A204.1 (cell line): Measurements from ENCODE around the gene DGKZ.
"Not testable (repeated sequence)": the region's sequence is repeated elsewhere in the genome, so short reads cannot be mapped to it uniquely, and the experiment has no call there.

Experiments used
- FAIRE-seq: peaks from 2 replicates; lab custom pipeline; 2012; peaks lifted over from hg19 to GRCh38; lab: Jason Lieb, UNC

The DGKZ gene, protein sequence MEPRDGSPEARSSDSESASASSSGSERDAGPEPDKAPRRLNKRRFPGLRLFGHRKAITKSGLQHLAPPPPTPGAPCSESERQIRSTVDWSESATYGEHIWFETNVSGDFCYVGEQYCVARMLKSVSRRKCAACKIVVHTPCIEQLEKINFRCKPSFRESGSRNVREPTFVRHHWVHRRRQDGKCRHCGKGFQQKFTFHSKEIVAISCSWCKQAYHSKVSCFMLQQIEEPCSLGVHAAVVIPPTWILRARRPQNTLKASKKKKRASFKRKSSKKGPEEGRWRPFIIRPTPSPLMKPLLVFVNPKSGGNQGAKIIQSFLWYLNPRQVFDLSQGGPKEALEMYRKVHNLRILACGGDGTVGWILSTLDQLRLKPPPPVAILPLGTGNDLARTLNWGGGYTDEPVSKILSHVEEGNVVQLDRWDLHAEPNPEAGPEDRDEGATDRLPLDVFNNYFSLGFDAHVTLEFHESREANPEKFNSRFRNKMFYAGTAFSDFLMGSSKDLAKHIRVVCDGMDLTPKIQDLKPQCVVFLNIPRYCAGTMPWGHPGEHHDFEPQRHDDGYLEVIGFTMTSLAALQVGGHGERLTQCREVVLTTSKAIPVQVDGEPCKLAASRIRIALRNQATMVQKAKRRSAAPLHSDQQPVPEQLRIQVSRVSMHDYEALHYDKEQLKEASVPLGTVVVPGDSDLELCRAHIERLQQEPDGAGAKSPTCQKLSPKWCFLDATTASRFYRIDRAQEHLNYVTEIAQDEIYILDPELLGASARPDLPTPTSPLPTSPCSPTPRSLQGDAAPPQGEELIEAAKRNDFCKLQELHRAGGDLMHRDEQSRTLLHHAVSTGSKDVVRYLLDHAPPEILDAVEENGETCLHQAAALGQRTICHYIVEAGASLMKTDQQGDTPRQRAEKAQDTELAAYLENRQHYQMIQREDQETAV

DNA sequence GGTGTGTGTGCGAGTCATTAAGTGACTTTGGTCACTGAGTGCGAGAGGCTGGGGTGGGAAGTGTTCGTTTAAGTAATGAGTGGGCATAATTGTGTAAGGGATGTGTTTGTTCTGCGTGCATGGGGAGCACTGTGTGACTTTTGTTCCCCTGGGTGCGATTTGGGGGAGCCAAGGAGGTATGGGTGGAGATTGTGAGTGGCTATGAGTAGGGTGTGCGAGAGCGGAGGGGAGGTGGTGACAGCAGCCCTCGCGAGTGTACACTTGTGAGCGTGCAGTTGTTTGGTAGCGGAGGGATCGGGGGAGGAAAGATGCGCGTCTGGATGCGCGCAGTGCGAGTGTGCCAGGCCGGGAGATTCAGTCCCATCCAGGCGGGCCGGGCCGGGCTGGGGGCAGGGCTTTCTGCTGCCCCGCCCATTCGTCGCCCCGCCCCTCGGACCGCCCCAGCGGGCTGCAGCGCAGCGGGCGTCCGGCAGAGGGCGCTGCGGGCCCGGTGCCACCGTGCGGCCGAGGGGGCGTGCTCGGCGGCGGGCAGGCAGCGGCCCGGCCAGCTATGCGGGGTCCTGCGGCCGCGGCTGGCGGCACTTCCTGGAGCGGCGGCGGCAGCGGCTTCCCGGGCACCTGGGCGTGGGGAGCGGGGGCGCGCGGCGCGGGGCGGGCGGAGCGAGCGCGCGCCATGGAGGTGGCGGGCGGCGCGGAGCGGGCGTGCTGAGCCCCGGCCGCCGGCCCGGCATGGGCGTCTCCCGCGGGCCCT, at the start of gene DGKZ:
DGKZ (plus strand) TSS at position 578 of the 751 bp plus-strand sequence. CDS start 197 bp downstream, outside the sequence.
- FAIRE-seq, result no peak

DNA sequence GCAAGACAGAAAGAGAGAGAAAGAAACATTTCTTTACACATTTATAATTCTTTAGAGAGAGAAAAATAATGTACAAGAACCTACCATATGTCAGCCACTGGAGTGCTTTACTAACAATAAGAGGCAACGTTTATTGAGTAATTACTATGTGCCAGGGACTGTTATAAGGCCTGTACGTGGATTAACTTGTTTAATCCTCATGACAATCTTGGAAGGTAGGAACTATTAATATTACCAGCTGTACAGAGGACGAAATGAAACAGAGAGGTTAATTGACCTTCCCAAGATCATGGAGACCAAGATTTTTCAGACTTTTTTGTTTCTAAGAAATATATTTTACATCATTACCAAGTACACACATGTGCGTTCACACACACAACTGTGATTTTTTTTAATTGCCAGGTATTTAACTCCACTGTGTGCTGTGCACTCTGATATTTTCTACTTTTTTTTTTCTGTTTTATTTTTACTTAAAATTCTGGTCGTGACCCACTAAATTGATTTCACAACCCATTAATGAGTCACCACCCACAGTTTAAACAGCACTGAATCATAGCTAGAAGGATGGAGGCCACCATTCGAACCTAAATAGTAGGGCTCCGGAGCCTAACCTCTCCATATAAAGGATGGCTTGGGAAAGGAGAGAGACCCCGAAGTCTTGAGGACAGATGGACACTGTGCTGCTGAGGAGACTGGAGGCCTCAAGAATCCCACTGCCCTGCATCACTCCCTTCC, 48.4 kb upstream of the DGKZ start:
- FAIRE-seq, result no peak

DNA sequence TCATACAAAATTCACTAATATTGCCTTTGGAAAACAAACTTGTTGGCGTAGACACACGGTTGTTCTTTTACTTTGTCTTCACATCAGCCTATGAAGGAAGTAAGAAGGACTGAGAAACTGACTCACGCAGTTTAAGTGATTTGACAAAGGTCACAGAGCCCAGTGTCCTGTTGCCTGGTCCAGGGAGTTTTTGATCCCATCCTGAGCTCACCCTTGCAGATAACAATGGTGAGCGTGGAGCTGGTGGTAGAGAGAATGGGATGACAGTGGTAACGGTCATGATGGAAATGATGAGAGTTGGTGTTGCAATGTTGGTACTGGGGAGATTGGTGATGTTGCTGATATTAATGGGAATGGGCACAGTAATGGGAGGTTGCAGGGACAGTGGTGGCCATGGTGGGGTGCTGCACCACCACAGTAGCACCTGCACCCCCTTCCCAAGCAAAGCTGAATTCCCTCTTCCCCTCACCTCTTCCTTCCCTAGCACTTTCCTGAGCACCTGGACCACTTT, 47.8 kb upstream of the DGKZ start:
- FAIRE-seq, result no peak

DNA sequence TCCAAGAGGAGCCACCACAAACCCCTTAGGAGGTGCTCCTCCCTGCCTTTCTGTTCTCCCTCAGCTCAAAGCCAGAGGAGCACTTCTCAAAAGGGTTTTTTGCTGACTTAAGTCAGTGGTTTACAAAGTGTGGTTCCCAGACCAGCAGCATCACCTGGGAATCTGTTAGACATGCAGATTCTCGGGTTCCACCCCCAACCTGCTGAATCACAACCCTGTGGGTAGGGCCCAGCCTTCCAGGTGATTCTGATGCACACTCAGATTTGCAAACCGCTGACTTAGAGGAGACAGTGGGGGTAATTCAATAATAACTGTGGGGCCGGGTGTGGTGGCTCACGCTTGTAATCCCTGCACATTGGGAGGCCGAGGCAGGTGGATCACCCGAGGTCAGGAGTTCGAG, 47.0 kb upstream of the DGKZ start:
- FAIRE-seq, result no peak

DNA sequence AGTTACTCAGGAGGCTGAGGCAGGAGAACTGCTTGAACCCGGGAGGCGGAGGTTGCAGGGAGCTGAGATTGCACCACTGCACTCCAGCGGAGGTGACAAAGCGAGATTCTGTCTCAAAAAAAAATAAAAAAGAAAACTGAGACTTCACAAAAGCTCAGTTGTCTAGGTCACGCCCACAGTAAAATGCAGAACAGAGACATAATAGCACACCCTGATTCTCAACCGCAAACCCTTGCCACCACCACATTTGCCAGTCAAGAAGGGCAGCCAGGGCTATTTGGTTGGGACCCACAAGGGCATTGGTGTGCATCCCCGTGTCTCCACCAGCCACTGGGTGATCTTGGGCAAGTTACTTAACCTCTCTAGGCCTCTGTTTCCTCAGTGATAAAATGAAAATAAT, 44.4 kb upstream of the DGKZ start:
- no peak for FAIRE-seq

DNA sequence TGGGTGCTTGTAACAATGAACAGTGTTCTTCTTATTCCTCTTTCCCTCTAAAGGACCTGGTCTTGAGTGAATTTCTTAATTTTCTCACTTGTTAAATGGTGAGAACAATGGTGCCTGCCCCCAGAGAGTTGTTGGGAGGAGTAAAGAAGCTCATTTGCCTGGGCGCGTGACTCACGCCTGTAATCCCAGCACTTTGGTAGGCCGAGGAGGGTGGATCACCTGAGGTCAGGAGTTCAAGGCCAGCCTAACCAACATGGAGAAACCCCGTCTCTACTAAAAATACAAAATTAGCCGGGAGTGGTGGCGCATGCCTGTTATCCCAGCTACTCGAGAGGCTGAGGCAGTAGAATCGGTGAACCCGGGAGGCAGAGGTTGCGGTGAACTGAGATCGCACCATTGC, 43.2 kb upstream of the DGKZ start:
- not testable (repeated sequence) for FAIRE-seq

DNA sequence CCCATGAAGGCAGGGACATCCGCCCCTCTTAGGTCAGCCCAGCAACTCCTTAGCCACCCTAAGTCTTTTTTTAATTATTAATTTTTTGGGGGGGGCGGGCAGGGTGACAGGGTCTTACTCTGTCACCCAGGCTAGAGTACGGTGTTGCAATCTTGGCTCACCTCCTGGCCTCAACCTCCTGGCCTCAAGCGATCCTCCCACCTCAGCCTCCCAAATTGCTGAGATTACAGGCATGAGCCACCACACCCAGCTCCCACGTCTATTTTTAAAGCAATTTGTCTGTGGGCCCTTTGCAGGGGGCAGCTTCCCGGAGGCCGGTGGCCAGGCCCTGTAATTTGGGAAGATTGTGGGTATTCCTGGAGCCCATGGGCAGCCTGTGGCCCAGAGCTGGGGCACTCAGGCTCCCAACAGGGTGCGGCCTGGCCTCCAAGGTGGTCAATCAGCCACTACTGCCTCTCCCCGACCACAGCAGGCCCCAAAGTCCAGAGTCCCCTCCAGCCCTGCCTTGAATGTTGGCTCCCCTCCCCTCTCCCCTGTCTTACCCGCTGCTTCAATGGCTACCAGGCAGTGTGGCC, 42.6 kb upstream of the DGKZ start:
- no peak for FAIRE-seq

DNA sequence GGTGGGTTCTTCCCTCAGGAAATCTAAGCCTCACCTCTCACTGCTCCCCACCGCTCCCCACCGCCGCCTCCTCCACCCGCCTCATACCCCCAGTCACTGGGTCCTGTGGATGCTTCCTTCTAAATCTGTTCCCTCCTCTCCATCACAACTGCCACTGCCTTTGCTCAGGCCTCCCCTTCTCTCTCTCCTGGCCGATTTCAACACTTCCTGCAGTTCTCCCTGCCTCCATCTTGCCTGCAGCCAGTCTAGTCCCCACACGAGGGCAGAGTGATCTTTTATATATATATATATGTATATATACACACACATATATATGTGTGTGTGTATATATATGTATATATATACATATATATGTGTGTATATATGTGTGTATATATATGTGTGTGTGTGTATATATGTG, 42.0 kb upstream of the DGKZ start:
- no peak for FAIRE-seq

DNA sequence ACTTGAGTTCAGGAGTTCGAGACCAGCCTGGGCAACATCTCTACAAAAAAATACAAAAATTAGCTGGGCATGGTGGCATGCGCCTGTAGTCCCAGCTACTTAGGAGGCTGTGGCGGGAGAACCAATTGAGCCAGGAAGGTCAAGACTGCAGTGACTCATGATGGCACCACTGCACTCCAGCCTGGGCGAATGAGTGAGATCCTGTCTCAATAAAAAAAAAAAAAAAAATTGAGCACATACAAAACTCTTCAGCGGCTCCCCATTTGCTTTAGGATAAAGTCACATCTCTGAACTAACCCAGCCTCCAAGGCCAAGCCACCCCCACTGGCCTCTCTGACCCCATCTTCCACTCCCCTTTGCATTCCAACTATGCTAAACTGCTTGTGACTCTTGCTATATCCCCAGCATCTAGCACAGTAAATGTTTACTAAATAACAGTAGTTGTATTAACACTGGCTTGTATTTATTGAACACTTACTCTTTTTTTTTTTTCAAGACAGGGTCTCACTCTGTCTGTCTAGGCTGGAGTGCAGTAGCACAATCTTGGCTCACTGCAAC, 40.9 kb upstream of the DGKZ start:
- FAIRE-seq, result no peak

DNA sequence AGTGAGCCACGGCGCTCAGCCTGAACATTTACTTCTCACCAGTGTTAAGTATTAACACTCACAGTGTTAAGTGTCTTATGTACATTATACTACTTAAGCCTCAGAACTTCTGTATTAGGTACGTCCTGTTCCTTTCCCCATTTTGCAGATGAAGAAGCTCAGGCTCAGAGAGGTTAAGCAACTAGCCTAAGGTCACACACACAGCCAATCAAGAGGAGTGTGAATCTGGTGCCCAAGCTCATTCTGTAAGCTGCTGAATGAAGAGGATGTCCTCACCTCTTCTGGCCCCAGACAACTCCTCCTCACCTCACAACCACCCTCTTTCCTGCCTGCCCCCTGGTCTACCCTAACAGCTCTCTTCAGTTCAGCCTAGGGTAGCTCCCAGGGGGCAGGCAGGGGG, 39.9 kb upstream of the DGKZ start:
- FAIRE-seq, result no peak

DNA sequence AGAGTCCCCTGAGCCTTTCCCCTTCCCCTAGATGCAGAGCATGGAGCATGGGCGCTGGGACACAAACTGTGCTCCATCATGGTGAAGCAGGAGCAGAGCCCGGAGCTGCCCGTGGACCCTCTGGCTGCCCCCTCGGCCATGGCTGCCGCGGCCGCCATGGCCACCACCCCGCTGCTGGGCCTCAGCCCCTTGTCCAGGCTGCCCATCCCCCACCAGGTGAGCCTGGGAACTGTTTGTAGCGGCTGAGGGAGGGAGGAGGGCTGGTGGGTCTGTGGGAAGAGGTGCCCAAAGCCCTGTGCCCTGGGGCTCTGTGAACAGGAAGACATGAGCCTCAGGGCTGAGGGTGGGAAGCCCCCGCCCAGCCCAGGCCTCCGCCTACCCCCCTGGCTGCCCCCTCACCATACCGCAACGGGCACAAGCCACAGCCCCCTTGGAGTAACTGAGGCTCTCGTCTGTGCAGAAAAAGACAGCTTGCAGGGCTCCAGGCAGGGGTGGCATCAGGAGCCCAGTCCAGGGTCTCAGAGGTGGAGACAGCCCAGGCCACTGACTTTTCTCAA, 39.4 kb upstream of the DGKZ start:
- FAIRE-seq, result no peak

DNA sequence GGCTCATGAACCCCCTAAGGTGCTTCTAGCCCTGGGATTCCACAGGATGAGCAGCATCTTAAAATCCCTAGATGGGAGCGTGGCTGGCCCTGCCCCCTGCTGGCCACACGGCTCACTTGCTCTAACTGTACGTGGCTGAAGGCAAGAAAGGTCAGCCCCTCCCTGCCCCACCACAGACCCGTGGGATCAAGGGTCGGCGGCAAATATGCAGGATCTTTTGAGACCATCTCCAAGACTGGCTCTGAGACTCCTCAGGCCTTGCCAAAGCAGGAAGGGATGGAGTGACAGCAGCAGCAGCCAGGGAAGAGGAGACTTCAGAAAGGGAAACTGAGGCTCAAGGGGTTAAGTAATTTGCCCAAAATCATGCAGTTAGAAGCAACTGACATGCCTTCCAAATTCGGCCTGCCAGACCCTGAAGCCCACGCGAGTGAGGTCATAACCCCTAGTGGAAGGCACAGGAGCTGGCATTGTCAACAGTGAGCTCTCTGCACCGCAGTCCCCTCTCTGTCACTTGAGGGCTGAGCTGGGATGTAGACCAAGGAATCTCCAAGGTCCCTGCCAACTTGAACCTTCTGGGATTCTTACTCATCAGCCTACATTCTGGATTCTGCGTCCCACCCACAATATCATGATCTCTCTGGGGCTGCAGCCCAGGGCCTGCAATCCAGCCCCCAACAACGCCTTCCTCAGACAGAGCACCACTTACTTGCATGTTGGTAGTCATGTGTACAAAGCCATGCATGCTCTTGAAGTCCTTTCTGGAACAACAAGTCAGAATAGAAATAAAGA, 38.4 kb upstream of the DGKZ start:
- no peak for FAIRE-seq

DNA sequence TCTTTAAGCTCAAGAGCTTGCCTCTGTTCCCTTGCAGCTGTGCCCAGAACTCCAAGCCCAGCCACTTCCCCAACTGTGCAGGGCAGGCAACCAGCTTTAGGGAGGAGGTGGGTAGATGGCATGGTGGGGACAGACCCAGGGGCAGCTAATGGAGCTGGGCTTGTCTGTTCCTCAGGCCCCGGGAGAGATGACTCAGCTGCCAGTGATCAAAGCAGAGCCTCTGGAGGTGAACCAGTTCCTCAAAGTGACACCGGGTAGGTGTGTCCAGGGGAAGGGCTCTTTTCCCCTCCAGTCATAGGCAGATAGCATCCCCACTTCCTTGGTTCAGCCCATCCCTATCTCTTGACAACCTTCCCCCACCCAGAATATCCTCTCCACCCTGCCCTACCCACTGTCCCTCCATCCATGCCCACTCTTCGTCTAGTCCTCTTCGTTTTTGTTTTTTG, 37.4 kb upstream of the DGKZ start:
- no peak for FAIRE-seq

DNA sequence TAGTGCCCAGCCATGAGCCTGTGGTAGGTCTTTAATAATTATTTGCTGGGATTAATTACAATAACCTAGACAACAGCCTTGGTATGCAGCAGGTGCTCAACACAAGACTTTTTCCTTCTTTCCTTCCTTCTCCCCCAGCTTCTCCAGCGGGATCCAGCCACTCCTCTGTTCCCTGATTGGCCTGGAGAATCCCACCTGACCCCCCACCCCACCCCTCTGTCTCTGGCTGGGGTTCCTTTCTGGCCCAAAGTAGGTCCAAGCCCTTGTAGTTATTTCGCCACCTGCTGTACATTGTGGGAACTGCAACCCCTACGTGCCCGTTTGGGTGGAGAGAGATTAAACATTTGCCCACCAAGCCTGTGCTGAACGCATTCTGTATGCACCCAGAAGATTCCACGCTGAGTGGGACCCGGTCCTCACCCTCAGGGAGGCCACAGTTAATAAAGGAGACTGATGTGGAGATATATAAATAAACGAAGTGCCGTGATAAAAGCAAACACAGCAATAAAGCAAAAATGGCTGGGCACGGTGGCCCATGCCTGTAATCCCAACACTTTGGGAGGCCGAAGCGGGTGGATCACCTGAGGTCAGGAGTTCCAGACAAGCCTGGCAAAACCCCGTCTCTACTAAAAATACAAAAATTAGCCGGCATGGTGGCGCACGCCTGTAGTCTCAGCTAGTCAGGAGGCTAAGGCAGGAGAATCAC, 32.1 kb upstream of the DGKZ start:
- no peak for FAIRE-seq

DNA sequence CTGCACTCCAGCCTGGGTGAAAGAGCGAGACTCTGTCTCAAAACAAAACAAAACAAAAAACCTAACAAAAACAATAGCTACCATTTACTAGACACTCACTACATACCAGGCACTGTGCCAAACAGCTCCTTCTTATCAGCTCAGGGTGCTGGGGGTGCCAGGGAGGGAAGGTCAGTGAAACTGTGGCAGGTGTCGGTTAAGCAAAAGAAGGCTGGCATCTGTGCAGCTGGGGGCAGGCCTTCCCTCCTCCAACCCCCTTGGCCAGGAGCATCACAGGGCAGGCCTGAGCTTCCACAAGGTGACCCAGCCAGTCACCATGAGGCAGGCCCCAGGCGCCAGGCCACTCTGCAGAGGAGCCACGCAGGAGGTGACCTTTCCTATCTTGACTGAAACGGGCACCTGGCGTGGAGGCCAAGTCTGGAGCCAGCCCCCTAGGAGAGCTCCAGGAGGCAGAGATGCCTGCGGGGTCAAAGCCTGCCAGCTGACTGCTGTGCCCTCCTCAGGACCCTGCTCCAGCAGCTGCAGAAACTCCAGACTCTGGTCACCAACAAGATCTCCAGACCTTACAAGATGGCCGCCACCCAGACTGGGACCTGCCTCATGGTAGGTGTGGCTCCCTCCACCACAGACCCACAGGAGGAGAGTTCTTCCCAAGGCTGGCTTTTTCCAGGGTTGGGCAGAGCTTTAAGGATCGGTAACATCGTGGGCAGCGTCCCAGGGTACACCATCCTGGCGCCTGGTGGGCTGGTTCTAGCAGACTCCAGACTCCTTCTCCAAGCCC, 31.3 kb upstream of the DGKZ start:
- FAIRE-seq, result no peak

DNA sequence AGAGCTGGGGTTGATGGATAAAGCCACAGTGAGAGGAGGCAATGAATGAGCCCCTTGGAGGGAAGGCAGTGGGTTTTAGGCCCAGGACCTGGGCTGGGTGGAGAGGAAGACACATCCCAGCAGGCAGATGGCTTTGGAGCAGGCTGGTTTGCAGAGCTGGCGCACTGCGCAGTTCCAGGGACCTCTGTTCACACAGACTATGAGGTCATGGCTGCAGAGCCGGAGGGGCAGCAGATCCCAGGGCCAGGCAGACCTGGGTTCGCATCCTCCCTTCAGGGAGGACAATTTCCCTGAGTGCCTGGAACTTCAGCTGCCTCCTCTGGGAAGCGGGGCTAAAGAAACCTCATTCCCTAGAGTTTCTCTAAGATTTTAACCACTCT, 28.2 kb upstream of the DGKZ start:
- no peak for FAIRE-seq

DNA sequence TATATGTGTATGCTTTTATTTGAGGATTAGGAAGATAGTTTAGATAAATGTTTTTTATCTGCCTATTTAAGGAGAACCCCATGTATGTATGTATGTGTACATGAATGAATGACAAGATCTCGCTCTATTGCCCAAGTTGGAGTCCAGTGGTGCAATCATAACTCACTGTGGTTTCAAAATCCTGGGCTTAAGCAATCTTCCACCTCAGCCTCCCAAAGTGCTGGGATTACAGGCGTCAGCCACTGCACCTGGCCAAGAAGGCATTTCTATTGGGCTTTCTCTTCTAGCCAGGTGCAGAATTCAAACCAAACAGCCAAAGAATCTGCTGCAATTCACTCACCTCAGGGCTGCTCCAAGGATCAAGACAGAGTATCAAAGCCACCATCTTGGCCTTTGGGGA, 25.5 kb upstream of the DGKZ start:
- FAIRE-seq, result no peak

DNA sequence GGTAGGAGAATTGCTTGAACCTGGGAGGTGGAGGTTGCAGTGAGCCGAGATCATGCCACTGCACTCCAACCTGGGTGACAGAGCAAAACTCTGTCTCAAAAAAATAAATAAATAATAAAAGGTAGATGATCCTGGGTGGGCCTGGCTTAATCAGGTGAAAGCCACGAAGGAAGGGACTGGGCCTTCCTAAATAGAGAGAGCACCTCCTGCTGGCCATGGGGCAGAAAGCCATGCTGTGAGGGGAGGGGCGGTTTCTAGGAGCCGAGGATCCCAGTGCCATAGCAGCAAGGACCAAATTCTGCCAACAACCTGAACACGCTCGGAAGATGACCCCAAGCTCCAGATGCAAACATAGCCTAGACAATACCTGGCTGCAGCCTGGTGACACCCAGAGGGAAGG, 24.5 kb upstream of the DGKZ start:
- FAIRE-seq, result no peak
